Pancreas (tissue), 10 donors: ENCODE results near the gene ZNF296. TPM values are rescaled to one million over a fixed set of nuclear protein-coding genes. Genes with fewer than 3 reads are reported as not detected.

Experiments used
- ATAC-seq, 4 donors: fragments of 200-7000 bp; cut with Tn5 transposase; one replicate each; pipeline versions ENCODE4 v1.8.0 to v1.9.1; 2020; ENCODE audit warnings: mild to moderate bottlenecking in 4 of 4, moderate library complexity in 4 of 4
- DNase-seq, 6 donors: peaks; one replicate each; pipeline ENCODE4 v3.0.0-alpha.2; 2020
- FAIRE-seq: peaks from 2 replicates; lab custom pipeline; 2012; peaks lifted over from hg19 to GRCh38; lab: Jason Lieb, UNC
- H3K27ac ChIP-seq, 4 donors: fragments of 200-600 bp; sonication (generic); 1 replicate in 3 of 4; 2 replicates in 1 of 4; pipeline versions ENCODE4 v1.5.0 to v1.8.0; 2020
- H3K27me3 ChIP-seq, 4 donors: fragments of 200-600 bp; one replicate each; pipeline ENCODE4 v1.8.0; 2021
- H3K36me3 ChIP-seq, 3 donors: fragments of 200-600 bp; sonication (generic) in 1 of 3; one replicate each; pipeline versions ENCODE4 v1.5.0 to v1.8.0; 2020 to 2021
- H3K4me1 ChIP-seq, 3 donors: fragments of 200-600 bp; one replicate each; pipeline ENCODE4 v1.8.0; 2021
- H3K4me3 ChIP-seq, 4 donors: fragments of 200-600 bp; sonication (generic) in 2 of 4; one replicate each; pipeline versions ENCODE4 v1.5.0 to v1.8.0; 2020 to 2021
- H3K9me3 ChIP-seq, 4 donors: fragments of 200-600 bp; one replicate each; pipeline ENCODE4 v1.8.0; 2021
- WGBS, 2 donors: extraction: QIAGEN DNeasy Blood & Tissue Kit; methylation state at CpG; one replicate each; pipeline ENCODE4 v1.1.7; 2013; 5-methylcytosine and 5-hydroxymethylcytosine counted together
- intact Hi-C, 3 donors: fragments of 100-400 bp; cut with DNase I; formaldehyde crosslinking; loops; one replicate each; pipeline versions ENCODE4 v1.11.1 to v1.14.2; 2022
- polyA plus RNA-seq, 2 donors: library from polyadenylated mRNA; stranded (reverse); fragments of 200-250 nt; gene quantifications; one replicate each; pipeline ENCODE4 v1.2.3, GENCODE V29; 2013
- total RNA-seq, 6 donors: library from RNA; stranded (reverse); fragmentation: NEBNext Ultra II Directional in 4 of 6; extraction: Animal tissue kit (Norgen Biotek cat#: 25700) in 4 of 6; gene quantifications; one replicate each; pipeline versions ENCODE4 v1.2.1 to v1.2.4, GENCODE V29; 2021 to 2023
- TF ChIP-seq, protein P1 (sequence below), 4 donors: fragments of 200-600 bp; sonication (generic) in 3 of 4; IDR thresholded peaks; one replicate each; pipeline versions ENCODE4 v1.5.0 to v1.8.0; 2021; ENCODE audit warnings: antibody characterized with exemption in 4 of 4
- donor health status: healthy with polysubstance abuse.
- donor health status: DM: no; HTN: no; CAD: no; lungs with moderate emphysema.
- donor health status: DM: no; HTN: no; CAD: no.
- donor health status: control.
- donor health status: control.
- donor health status: Bipolar disorder and iron deficiency.
- donor health status: DM: yes; HTN: yes; CAD: no.
- donor health status: DM: no; HTN: no; CAD: no.
- donor health status: DM: no; HTN: no; CAD: no.
- donor health status: DM: yes; HTN: yes; CAD: no.

The ZNF296 gene
- total and polyA plus RNA-seq, 8 donors = 0.15 to 2.1 (median 0.47) TPM

DNA sequence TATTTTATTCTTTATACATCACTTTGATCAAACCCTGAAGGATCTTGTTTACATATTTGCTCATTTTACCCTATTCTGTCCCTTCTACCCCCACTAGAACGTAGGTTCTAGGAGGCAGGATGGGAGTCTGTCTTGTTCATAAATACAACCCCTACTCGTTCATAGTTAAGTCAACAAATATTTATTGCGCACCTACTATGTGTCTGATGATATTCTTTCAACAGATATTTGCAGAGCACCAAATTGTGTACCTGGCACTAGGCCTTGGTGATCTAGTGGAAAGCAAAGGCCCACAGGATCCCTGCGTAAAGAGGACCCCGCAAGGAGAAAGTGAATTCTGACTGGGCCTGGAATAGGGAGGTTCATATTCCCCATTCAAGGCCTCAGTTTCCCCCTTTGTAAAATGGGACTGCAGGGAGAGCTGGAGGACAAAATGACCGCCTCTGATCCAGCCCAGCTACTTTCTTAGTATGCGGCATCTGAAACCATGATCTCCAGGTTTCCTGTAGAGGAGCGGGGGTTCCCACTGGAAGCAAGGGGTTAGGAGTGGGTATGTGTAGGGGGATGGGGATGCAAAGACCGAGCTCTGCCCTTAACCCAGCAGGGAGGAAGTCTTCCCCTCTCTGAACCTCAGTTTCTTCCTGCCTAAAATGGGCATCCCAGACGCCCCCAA, 2.2 kb upstream of the ZNF296 start:
- Histone ChIP-seq H3K36me3 (no peaks in the 10 kb centered on the region), H3K27ac (no peak overlapping the region), H3K4me3 (peak overlapping the region; percentile 51 to 99 (median 78)), H3K27me3 (no peaks in the 10 kb centered on the region), H3K9me3 (no peaks in the 10 kb centered on the region), H3K4me1 (peaks cover 0 to 15% (median 11%) of the 10 kb centered on the region in 3 donors)
- TF ChIP-seq, protein P1, sequence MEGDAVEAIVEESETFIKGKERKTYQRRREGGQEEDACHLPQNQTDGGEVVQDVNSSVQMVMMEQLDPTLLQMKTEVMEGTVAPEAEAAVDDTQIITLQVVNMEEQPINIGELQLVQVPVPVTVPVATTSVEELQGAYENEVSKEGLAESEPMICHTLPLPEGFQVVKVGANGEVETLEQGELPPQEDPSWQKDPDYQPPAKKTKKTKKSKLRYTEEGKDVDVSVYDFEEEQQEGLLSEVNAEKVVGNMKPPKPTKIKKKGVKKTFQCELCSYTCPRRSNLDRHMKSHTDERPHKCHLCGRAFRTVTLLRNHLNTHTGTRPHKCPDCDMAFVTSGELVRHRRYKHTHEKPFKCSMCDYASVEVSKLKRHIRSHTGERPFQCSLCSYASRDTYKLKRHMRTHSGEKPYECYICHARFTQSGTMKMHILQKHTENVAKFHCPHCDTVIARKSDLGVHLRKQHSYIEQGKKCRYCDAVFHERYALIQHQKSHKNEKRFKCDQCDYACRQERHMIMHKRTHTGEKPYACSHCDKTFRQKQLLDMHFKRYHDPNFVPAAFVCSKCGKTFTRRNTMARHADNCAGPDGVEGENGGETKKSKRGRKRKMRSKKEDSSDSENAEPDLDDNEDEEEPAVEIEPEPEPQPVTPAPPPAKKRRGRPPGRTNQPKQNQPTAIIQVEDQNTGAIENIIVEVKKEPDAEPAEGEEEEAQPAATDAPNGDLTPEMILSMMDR (IDR thresholded peaks at IDR 0.05) = no peak
- intact Hi-C loops = no loop called here
- ATAC-seq (peak in 2 of 4 donors; percentile 2 to 7), DNase-seq (no peak), FAIRE-seq (no peak)
- WGBS, 2 donors = 46 to 50% methylated on average over 9 to 10 of the region's 10 CpGs

DNA sequence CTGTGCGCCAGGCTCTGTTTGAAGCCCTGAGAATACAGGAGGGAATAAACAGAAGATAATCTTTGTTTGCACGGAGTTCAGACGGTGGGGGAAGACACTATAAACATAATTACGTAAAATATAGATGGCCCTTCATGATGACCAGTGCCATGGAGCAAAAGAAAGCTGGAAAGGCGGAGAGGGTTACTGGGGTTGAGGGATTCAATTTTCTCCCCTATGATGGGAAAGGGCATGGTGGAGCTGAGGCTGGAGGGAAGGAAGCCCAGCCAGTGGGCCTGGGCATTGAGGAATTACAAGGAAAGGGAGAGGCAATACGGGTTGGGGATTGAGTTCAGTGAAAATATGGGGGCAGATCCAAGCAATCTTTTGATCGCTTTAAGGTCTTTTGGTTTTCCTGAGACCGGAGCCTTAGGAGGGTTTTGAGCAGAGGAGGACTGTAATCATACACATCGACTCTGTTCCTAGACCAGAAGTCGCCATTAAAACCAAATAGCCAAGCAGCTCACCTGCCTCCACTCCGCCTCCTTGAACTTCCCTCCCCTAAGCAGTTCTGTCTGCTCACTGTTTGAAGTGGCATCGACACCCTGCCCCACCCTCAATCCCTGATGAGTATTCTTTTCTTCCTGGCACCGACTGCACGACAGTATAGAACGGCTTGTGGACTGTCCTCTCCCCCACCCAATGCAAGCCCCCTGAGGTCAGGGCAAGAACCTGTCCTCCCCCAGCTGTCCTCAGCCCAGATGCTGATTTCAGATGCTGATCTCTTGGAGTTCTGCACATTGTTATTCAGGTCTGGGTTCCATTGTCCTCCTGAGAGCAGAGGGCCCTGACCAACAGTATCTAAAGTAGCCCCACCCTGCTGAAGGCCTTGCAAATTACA, 813 bp upstream of the ZNF296 start:
- H3K9me3 ChIP-seq = no peaks in the 10 kb centered on the region
- TF ChIP-seq, protein P1 (IDR thresholded peaks at IDR 0.05) = no peak
- H3K27ac ChIP-seq = peak overlapping the region in 1 of 4 donors; percentile 46
- 70 to 71% methylated on average over 15 of the region's 15 CpGs for WGBS, 2 donors
- ATAC-seq = no peak
- DNase-seq = no peak
- H3K36me3 ChIP-seq = no peaks in the 10 kb centered on the region
- intact Hi-C loops = no loop called here
- H3K4me3 ChIP-seq = peak overlapping the region in 2 of 4 donors; percentile 33 to 50
- H3K27me3 ChIP-seq = no peaks in the 10 kb centered on the region
- peaks cover 0 to 15% (median 11%) of the 10 kb centered on the region in 3 donors for H3K4me1 ChIP-seq
- no peak for FAIRE-seq

DNA sequence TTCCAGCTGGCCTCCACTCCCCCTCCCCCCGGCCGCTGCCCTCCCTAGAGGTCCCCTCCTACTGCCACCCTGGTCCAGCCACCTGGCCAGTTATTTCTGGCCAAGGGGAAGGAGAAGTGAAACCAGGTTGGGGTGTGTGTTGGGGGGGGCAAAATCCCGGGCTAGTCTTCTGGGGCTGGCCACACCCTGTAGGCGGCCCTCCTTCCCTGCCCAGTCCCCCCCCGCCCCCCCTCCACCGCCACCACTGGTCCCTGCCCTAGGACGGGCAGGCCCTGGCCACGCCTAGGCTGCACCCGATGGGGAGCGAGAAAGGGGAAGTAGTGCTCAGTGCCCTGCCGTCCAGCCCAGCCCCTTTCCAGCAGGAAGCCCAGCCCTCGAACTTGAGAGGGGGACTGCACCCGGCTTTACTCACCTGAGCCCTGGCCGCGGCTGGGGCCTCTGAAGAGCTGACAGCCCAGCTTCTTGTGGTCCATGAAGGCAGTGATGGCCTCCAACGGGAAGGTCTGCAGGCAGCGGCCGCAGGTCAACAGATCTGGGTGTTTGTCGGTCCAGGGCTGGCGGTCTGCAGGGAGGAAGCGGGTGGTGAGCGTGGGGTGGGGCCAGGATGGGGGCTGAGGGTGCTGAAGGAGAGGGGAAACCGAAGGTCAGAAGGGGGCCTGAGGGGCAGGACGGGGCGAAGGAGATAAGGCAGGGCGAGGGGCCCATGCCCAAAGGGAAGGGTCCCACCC, 813 bp downstream of the ZNF296 start:
- peaks cover 0 to 3% (median 0%) of the 10 kb centered on the region in 3 donors for H3K36me3 ChIP-seq
- no peaks in the 10 kb centered on the region for H3K9me3 ChIP-seq
- peaks cover 0 to 13% (median 10%) of the 10 kb centered on the region in 3 donors for H3K4me1 ChIP-seq
- intact Hi-C loops = no loop called here
- 31 to 33% methylated on average over 25 of the region's 26 CpGs for WGBS, 2 donors
- H3K27ac ChIP-seq = peak overlapping the region; percentile 28 to 46 (median 32)
- DNase-seq (peak in 5 of 6 donors; percentile 42 to 84 (median 57)), FAIRE-seq (no peak), ATAC-seq (peak; percentile 18 to 66 (median 56))
- no peaks in the 10 kb centered on the region for H3K27me3 ChIP-seq
- TF ChIP-seq, protein P1 (IDR thresholded peaks at IDR 0.05) = no peak
- peak overlapping the region; percentile 16 to 50 (median 26) for H3K4me3 ChIP-seq

DNA sequence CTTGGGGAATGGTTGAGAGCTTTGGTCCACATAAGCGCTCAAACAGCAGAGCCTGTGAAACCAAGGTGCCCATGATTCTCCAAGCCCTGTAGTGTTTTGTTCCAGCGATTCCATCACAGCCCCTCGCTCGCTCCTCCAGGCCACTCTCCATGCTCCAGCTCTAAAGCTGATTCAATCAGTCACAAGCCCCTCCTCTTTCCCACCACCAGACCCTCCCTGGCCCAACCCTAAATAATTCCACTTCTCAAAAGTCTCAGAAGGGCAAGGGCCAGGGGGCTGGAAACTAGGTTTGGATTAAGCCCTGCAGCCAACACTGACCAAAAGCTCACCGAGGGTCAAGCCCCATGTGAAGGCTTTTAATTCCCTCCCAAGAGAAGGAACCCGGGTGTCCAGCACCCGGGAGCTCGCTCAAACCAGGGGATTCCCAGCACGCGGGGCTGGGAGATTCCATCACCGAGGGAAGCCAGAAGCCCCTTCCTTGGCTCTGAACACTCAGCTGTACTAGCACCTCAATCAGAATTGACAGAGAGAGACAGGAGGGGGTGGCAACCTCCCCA, 1.5 kb downstream of the ZNF296 start:
- Histone ChIP-seq H3K27me3 (no peaks in the 10 kb centered on the region), H3K9me3 (no peaks in the 10 kb centered on the region), H3K4me1 (peaks cover 0 to 7% (median 3%) of the 10 kb centered on the region in 3 donors), H3K36me3 (peaks cover 0 to 10% (median 0%) of the 10 kb centered on the region in 3 donors), H3K27ac (peak overlapping the region in 2 of 4 donors; percentile 23 to 33), H3K4me3 (peak overlapping the region in 1 of 4 donors; percentile 33)
- intact Hi-C loops = no loop called here
- FAIRE-seq (no peak), DNase-seq (no peak), ATAC-seq (no peak)
- TF ChIP-seq, protein P1 (IDR thresholded peaks at IDR 0.05) = no peak
- 61 to 69% methylated on average over 11 of the region's 11 CpGs for WGBS, 2 donors
